ENCODE results near the gene HEATR1.

HEATR1 gene

GRCh38 chr1:236535662-236536161 is 68.6 kb downstream of the HEATR1 start:
- peaks cover 4% of the 10 kb centered on the region for H3K4me1 ChIP-seq (ENCODE audit: insufficient read depth, poor library complexity, severe bottlenecking)
- no peak for DNase-seq (ENCODE audit: low spot score)
- no peak for TF ChIP-seq CTCF (IDR thresholded peaks at IDR 0.05; ENCODE audit: poor library complexity, severe bottlenecking)
- peaks cover 22% of the 10 kb centered on the region for H3K36me3 ChIP-seq (ENCODE audit: low read depth)
- H3K9me3 ChIP-seq (ENCODE audit: severe bottlenecking): no peaks in the 10 kb centered on the region
- H3K27me3 ChIP-seq (ENCODE audit: insufficient read depth, poor library complexity, severe bottlenecking): no peaks in the 10 kb centered on the region
- no peak for ATAC-seq (ENCODE audit: low read depth)
- no peak overlapping the region for H3K27ac ChIP-seq (ENCODE audit: poor library complexity, severe bottlenecking)
- H3K4me3 ChIP-seq (ENCODE audit: severe bottlenecking): no peak overlapping the region

DNA sequence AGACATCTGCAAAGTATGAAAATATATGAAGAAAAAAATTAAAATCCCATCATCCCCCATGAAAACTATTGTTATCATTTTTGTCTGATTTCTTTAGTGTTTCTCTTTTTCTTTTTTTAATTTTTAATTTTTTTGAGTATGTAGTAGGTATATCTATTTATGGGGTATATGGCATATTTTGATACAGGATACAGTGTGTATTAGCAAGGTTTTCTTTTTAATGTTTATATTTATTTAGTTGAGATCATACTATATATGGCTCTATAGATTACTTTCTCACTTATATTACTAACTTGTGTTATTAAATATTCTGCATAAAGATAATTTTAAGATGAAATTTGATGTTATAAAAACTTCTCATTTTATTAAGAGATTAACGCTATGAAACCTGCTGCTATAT is 69.1 kb downstream of the HEATR1 start:
- Histone ChIP-seq H3K9me3 (ENCODE audit: severe bottlenecking) (no peaks in the 10 kb centered on the region), H3K27ac (ENCODE audit: poor library complexity, severe bottlenecking) (no peak overlapping the region), H3K4me1 (ENCODE audit: insufficient read depth, poor library complexity, severe bottlenecking) (peaks cover 4% of the 10 kb centered on the region)

DNA sequence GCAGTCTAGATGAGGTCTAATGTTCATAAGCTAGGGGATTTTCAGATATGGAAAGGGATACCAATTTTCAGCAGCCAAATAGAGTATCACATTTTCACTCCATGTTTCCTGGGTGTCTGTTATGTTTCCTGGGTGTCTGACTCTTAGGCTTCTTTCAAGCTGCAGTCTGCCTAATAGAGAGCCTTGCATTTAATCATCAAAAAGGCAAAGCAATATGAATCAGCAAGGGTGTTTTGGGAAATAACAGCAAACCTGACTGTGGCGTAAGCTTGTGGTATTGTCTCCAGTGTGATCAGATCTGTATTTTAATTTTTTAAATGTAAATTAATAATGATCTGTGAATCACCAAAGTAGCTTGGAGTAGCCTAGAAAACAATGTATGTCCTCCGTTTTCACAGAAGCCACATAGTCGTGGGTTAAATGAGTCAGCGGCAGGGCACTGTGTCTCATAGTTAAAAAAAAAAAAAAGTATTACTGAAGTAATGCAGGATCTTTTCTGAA is 70.1 kb downstream of the HEATR1 start:
- no peak for ATAC-seq (ENCODE audit: low read depth)

More for the DNA sequence above, 69.1 kb downstream of the HEATR1 start:
- no peak overlapping the region for H3K4me3 ChIP-seq (ENCODE audit: severe bottlenecking)
- no peak for DNase-seq (ENCODE audit: low spot score)
- H3K27me3 ChIP-seq (ENCODE audit: insufficient read depth, poor library complexity, severe bottlenecking): no peaks in the 10 kb centered on the region
- ATAC-seq (ENCODE audit: low read depth): no peak
- peaks cover 22% of the 10 kb centered on the region for H3K36me3 ChIP-seq (ENCODE audit: low read depth)
- no peak for TF ChIP-seq CTCF (IDR thresholded peaks at IDR 0.05; ENCODE audit: poor library complexity, severe bottlenecking)

DNA sequence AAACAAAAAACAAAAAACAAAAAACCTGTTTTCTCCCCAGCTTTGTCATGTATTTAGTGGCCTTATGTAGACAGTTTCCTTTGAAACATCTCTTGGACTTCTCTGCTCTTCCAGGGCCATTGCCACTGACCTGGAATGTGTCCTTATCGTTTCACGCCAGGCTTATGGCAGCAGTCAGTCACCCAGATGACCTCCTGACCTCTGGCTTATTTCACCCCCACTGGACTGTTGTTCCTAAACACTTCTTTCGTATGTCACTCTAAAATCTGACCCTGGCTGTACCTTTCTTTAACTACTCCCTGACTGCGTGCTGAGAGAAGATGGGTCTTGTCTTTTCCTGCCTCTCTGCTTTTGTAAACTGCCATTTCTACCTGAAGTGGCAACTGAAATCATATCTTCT is 71.5 kb downstream of the HEATR1 start:
- DNase-seq (ENCODE audit: low spot score): no peak
- Histone ChIP-seq H3K27ac (ENCODE audit: poor library complexity, severe bottlenecking) (no peak overlapping the region), H3K9me3 (ENCODE audit: severe bottlenecking) (no peaks in the 10 kb centered on the region), H3K27me3 (ENCODE audit: insufficient read depth, poor library complexity, severe bottlenecking) (no peaks in the 10 kb centered on the region), H3K4me3 (ENCODE audit: severe bottlenecking) (no peak overlapping the region), H3K36me3 (ENCODE audit: low read depth) (peaks cover 10% of the 10 kb centered on the region), H3K4me1 (ENCODE audit: insufficient read depth, poor library complexity, severe bottlenecking) (peaks cover 4% of the 10 kb centered on the region)
- TF ChIP-seq CTCF (IDR thresholded peaks at IDR 0.05; ENCODE audit: poor library complexity, severe bottlenecking): no peak
- ATAC-seq (ENCODE audit: low read depth): no peak

More for the DNA sequence above, 70.1 kb downstream of the HEATR1 start:
- TF ChIP-seq CTCF (IDR thresholded peaks at IDR 0.05; ENCODE audit: poor library complexity, severe bottlenecking): no peak
- peaks cover 4% of the 10 kb centered on the region for H3K4me1 ChIP-seq (ENCODE audit: insufficient read depth, poor library complexity, severe bottlenecking)
- H3K27ac ChIP-seq (ENCODE audit: poor library complexity, severe bottlenecking): no peak overlapping the region
- DNase-seq (ENCODE audit: low spot score): no peak
- peaks cover 16% of the 10 kb centered on the region for H3K36me3 ChIP-seq (ENCODE audit: low read depth)
- H3K9me3 ChIP-seq (ENCODE audit: severe bottlenecking): no peaks in the 10 kb centered on the region
- H3K27me3 ChIP-seq (ENCODE audit: insufficient read depth, poor library complexity, severe bottlenecking): no peaks in the 10 kb centered on the region
- no peak overlapping the region for H3K4me3 ChIP-seq (ENCODE audit: severe bottlenecking)

GRCh38 chr1:236530959-236531358 is 73.4 kb downstream of the HEATR1 start:
- no peak for TF ChIP-seq CTCF (IDR thresholded peaks at IDR 0.05; ENCODE audit: poor library complexity, severe bottlenecking)
- no peaks in the 10 kb centered on the region for H3K27me3 ChIP-seq (ENCODE audit: insufficient read depth, poor library complexity, severe bottlenecking)
- H3K4me3 ChIP-seq (ENCODE audit: severe bottlenecking): no peak overlapping the region
- H3K4me1 ChIP-seq (ENCODE audit: insufficient read depth, poor library complexity, severe bottlenecking): peaks cover 4% of the 10 kb centered on the region
- H3K9me3 ChIP-seq (ENCODE audit: severe bottlenecking): no peaks in the 10 kb centered on the region
- H3K27ac ChIP-seq (ENCODE audit: poor library complexity, severe bottlenecking): no peak overlapping the region
- no peak for DNase-seq (ENCODE audit: low spot score)
- peaks cover 16% of the 10 kb centered on the region for H3K36me3 ChIP-seq (ENCODE audit: low read depth)
- no peak for ATAC-seq (ENCODE audit: low read depth)
